Stimulated activated CD8-positive, alpha-beta memory T cell treated with anti-CD3 and anti-CD28 coated beads, Interleukin-12 subunit alpha, Interleukin-12 subunit beta, amount 100 ng/mL, for 24 hours (primary cell): ENCODE measurements around the gene ADAMTSL1.

ENCODE experiments used
- DNase-seq: peaks from one replicate; pipeline ENCODE4 v3.0.0-alpha.2; 2020; ENCODE audit errors: extremely low read depth

Gene ADAMTSL1

DNA sequence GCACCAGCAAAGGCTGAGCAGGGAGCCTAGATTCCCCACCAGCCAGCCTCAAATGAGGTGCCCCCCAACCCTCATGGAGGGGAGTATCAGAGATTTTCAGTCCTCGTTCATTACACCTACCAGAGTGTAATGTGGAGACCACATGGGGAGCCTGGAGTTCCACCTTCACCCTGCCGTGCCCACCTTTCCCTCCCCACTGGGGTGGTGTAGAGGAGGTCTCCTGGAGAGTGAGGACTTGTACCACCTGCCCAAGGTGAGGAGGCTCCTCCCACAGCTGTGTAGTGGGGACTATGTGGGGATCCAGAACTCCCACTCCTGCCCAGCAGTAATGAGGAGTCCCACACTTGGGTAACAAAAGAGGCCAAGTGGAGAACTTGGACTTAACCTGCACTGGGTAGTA is 337.2 kb downstream of the ADAMTSL1 start:
- no peak for DNase-seq

DNA sequence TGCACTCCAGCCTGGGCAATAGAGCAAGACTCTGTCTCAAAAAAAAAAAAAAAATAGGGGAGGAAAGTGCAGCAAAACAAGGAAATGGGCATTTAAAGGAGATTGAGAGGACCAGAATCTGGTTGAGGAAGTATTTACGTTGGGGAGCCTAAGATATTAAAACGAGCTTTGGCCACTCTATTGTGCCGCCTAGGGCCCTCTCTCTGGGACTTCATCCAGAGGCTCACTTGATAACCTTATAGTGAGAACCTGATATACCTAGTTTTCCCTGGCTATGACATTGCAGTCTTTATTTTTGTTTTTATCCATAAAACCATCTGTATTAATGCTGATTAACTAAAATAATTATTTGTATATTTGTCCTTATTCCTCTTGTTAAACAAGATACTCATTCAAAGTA is 345.5 kb downstream of the ADAMTSL1 start:
- no peak for DNase-seq

DNA sequence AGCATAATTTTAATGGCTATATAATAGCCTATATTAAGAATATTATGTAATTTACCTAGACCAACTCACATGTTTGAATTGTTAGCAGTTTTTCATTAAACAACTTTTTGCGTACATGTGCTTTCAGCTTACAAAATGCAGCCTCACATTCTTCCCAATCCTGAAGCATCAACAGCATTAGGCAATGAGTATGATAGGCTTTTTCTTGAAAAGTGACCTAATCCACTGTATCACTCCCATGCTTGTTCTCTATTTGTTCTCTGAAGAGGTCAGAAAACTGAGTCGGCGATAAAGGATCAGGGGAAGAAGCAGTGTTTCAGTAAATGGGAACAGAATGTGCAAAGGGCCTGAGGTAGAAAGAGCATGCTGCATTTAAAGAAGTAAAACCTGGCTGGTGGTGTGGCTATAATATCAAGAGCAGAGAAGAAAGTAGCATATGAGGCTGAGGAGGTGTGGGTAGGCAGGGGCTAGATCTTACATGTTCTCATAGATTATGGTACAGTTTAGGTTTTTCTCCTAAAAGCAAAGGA is 346.7 kb downstream of the ADAMTSL1 start:
- DNase-seq: no peak

DNA sequence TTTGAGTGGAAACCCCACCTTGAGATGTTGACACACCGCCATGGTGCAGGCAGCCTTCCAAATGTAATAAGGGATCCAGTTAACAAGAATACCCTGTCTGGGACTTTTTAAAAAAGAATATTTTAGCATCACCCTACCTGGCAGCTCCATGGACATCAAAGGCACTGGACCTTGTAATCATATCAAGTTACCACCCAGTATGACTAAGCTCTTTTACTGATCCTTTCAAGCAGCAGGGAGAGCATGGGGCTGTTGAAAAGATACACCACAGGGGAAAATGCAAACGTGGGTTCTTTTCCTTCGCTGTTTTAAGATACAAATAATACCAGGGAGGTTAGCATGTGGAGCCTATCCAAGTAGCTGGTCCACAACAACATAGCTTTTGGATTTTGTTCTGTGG is 347.8 kb downstream of the ADAMTSL1 start:
- no peak for DNase-seq

DNA sequence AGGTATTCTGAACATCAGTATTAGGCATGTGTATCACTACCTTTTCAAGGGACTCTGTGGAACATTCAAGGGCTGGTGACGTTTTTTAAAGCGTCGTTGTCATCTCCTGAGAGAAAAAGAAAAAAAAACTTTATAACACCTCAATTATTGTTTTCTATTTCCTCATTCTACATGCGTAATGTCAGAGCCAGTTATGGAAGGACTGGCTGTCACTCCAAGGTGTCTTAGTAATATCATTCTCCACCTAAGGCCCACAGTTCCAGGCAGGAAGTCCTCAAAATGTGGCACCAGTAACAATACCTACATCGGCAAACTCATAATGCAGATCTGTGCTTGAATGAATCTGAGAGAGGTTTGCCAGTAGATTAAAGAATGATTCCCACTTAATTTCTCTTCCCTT is 348.9 kb downstream of the ADAMTSL1 start:
- no peak for DNase-seq

DNA sequence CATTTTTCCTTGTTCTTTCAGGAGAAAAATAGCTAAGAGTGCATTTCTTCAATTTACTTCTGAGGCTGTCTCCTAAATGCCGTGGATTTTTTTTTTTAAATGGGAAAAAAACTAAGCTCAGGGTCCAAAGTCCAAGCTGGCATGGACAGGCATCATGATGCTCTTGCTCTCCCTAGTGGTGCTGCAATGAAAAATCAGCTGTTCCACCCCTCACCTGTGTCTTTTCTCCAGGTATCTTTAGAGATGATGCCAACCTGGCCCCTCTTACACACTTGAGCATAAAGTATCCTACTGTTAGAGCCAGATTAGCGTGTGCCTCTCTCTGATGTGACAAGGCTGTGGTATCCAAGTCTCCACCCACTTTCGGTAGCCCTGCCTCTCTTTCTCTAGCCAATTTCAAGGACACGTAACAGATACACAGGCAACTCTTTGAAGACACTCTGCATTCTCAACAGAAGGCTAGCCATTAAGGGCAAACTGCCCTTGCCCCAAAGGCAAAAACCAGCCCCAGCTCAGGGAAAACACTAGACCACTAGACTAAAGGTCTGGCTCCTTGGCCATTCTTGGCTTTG is 350.2 kb downstream of the ADAMTSL1 start:
- DNase-seq: no peak

DNA sequence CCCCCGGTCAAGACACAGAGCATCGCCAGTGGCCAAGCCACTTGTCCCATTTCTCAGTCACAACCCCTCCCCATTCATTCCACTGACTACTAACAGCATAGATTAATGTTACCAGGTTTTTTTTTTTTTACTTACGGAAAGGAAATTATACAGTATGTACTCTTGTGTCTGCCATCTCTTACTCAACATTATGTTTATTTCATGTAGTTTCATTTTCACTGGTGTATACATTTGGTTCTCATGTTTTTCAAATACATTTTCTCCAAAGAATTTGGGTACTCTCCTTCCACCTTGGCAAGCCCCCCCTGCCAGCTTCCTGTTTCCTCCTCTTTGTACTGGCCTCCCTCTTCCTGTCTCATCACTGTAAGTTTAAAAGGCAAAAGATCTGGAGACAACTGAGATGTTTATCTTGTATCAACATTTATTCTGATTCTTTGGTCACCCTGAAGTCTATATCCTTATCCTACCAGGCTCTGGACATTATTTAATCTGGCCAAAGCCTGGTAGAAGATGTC is 351.8 kb downstream of the ADAMTSL1 start:
- no peak for DNase-seq

DNA sequence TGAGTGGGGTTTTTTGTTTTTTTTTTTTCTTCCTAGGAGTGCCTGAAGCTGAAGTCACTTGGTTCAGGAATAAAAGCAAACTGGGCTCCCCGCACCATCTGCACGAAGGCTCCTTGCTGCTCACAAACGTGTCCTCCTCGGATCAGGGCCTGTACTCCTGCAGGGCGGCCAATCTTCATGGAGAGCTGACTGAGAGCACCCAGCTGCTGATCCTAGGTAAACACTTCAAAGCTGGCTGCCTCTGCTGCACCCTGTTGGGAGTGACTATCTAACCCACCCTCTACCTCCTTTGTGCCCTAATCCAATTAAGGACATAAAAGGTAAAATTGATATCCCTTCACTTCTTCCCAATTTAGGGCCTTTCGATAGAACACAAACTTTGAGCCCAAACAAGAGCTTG is 352.3 kb downstream of the ADAMTSL1 start:
- DNase-seq: no peak

DNA sequence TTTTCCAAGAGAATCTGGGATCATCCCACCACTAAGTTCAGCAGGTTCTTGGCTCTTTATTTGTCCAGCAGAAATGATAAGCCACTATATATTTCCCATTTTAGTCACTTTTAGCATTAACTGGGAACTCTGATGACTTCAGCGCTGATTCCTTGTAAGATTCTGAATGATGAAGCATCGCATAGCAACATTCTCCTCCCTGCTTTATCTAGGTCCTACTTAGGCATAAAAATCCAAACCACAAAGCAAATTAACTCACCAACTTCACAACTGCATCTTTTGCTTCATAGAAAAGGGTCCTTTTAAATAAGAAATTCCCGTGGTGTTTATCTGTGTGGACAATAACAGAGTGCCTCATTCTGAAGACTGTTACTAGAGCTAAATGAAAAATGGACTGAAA is 355.1 kb downstream of the ADAMTSL1 start:
- DNase-seq: no peak

DNA sequence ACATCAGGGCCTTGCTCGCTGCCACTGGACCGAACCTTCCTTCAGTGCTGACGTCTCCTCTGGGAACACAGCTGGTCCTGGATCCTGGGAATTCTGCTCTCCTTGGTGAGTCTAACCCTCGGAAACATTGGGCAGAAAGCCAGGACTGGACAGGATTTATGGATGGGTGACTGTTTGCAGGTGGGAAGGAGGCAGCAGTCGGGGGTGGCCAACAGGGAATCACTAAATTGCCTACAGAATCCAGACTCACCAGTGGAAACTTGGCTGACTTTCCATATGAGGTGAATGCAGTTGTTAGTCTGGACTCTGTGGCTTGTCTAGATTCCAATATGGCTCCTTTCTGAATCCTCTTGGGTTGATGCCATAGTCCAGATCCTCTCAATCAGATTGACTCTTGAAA is 355.9 kb downstream of the ADAMTSL1 start:
- no peak for DNase-seq

DNA sequence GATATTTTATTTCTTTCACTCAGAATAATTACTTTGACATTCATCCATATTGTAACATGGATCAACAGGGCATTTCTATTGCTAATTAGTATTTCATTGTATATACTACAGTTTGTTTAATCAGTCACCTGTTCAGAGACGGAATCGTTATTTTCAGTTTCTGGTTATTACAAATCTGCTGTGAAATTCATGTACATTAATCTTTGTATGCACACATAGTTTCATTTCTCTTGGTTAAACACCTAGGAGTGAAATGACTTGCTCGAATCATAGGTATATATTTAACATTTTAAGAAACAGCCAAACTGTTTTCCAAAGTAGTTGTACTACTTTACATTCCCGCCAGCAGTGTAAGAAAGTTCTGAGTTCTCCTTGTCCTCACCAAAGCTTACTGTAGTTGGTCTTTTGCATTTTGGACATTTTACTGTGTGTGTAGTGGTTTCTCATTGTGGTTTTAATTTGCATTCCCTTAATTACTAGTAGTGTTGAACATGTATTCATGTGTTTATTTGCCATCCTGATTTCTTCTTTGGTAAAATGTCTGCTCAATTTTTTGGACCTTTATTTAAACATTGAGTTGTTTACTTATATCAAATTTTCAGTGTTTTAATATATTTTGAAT is 360.9 kb downstream of the ADAMTSL1 start:
- DNase-seq: no peak

DNA sequence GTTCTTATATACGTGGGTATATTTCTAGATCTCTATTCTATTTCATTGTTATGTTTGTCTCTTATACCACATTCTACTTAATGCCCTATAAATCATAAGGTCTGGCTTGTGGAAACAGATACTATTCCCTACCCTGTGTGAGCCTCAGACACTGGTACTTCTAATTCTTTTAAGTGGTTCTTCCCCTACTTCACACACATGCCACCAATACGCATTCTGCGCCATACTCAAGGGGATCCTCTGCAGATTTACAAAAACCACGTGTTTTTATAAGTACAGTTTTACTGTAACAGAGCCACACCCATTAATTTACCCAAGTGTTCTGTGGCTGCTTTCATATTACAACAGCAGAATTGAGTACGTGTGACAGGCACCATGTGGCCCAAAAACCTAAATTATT is 363.4 kb downstream of the ADAMTSL1 start:
- DNase-seq: no peak

DNA sequence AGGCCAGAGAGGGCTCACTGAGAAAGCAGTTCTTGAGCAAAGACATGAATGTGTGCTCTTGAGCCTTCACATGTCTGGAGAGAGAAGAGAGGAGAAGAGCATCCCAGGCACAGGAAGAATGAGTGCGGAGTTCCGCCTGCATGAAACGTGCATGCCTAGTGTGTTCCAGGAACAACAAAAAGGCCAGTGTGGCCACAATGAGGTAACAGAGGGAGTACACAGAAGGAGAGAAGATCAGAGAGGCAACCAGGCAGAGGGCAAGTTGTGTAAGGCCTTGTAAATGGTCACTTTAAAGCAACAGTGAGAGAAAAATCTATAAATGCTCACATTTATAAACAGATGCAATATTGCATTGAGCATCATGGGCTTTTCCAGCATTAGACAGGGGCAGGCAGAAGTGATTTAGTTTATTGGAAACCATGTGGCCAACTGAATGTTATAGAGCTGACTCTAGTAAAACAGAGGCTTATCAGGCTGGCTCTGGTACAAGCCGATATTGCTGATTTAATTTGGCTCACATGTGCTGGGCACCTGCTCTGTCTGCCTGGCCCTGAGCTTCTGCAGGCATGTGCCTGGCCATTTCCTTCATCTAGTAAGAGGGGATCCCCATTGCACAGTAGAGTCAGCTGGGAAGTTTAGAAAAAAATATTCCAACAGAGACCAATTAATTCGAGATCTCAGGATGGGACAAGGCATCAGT is 373.8 kb downstream of the ADAMTSL1 start:
- DNase-seq: no peak

DNA sequence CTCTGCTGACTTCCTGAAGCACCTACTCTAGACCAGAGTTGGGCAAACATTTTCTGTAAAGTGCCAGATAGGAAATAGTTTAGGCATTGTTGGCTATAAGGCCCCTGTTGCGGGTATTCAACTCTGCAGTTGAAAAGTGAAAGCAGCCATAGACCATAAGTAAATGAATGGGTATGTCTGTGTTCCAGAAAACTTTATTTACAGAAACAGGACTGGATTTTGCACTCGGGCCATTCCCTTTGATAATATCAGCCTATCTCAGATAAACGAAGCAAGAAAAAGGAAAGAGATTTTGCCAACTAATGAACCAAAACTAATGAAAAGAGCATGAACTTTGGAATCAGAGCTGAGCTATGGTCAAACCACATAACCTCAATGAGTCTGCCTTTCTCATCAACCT is 374.7 kb downstream of the ADAMTSL1 start:
- no peak for DNase-seq

DNA sequence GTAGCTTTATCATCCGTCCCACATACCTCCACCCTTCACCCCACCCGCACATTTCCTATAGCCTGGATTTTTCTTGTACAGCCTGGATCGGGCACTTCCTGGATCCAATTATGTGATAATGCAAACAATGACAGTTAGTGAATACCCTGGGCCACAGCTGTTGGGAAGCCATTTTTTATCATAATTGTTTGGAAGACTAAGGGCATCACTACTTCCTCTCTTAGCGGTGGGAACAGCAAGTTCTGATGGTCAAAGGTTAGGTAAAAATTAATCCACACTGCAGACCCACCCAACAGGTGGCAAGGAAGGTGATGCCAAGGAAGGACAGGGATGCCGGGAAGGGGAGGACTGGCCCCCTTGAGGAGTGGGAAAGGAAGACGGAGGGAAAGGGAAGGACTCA is 375.3 kb downstream of the ADAMTSL1 start:
- DNase-seq: no peak

DNA sequence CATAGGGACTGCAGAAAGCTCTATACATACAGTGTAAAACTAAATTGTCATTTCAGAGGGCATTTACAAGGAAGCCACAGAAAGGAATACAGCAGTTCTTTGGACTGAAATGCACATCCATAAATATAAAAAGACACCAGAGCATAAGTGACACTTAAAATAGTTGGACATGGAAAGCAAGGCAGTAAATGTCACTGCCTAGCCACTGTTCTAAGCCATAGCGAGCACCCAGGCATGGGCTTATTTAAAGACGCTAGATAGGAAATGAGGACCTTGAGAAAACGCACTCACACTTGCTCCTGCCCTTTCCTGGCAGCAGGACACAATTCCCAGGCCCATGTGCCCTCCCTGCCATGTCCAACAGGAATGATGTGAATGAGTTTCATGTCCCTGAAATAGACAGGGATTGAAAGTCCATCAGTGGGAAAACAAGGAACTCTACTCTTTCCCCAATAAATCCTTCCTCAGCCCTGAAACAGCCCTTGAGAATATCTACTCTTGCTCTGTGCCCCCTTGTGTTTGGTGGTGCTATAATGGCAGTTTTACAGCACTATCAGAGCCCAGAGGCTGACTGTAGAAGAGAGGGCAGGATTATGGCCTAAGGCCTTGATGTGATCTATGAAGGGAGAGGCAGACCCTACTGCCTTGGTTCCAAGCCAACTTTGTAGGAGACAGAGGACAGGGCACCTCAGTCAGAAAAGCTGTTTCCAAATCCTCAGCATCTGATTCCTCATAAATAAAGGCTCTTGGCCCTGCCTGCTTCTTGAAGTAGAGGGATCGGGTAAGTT is 376.1 kb downstream of the ADAMTSL1 start:
- no peak for DNase-seq

DNA sequence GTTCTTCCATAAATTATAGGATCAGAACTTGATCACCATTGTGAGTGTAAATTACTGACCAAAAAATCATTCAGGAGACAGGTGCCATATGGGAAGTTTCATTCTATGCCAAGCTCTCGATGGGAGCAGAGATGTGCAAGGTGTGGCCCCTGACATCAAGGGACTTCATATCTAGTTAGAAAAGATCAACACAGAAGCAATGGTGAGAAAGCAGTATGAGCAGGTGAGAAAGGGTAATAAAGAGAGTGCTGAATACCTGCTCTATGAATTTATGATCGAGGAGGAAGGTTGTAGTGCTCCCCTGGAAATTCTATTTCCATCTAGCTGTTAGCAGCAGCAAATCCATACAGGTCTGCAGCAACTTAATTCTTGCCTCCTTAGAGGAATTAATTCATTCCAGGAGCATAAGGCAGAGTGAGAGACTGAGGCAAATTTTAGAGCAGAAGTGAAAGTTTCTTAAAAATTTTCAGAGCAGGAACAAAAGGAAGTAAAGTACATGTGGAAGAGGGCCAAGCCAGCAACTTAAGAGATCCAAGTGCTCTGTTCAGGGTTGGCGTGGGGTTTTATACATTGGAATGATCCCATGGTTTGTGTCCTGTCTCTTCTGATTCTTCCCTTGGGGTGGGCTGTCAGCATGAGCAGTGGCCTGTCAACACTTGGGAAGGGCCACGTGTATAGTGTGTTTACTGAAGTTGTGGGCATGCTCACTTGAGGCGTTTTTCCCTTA is 377.3 kb downstream of the ADAMTSL1 start:
- no peak for DNase-seq

DNA sequence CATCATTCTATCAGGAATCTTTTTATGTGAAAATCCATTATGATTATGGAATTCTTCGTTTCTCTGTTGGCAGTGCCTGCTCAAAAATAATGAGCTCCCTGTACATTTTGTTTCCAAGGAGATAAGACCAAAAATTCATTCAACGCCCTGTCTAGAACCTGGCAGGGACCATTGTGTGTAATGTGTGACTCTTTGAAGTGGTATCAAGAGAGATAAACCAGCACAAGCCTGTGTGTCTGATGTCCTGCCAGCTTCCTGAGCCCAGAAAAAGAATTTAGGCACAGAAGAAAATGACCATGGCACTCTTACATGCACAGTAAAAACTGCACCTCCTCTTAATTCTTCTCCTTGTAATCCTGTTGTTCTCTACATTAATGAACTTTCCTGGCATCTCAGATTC is 381.7 kb downstream of the ADAMTSL1 start:
- DNase-seq: no peak

DNA sequence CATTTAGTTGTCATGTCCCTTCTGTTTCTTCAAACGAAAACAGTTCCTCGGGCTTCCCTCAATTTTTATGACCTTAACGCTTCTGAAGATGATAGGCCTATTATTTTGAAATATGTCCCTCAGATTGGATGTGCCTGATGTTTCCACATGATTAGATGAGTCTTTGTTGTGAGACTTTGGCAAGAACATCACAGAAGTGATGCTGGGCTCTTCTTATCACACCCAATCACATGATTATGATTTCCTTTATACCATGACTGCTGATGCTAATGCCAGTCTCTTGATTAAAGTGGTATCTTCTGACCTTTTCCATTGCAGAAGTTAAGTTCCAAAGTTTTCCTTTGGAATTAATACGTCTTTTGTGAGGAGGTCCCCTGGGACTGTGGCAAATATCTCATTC is 383.4 kb downstream of the ADAMTSL1 start:
- no peak for DNase-seq

DNA sequence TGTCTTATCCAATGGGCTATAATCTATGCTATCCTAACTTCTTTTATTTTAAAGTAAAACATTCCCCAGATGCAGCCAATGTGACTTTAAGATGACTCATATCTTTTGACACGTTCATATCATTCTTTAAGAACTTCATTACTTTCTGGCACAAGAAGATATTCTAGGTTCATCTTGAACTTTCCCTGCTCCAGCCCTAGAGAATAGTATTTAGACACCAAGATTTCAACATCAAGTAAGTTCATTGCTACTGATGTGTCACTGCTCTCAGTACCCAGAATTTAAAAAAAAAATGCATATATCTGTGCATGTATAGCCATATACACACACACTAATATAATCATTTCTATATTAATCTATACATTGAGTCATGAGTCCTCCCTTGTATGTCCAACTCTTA is 383.8 kb downstream of the ADAMTSL1 start:
- DNase-seq: no peak
